HepG2 (cell line): ENCODE measurements around the gene MUL1. TPM values are rescaled to one million over a fixed set of nuclear protein-coding genes. Genes with fewer than 3 reads are reported as not detected.

ENCODE experiments used
- FOSL2 ChIP-seq: sonication (generic); formaldehyde crosslinking; IDR thresholded peaks from 2 replicates; pipeline ENCODE4 v1.4.0; 2020; ENCODE audit warnings: missing genetic modification reagents
- FOXO1 ChIP-seq: sonication (generic); formaldehyde crosslinking; IDR thresholded peaks from 2 replicates; pipeline ENCODE4 v1.4.0; 2020; ENCODE audit warnings: missing genetic modification reagents
- HIC2 ChIP-seq: sonication (generic); formaldehyde crosslinking; IDR thresholded peaks from 2 replicates; pipeline ENCODE4 v1.9.0; 2022; ENCODE audit warnings: low read depth, missing genetic modification reagents
- HOXA3 ChIP-seq: sonication (generic); formaldehyde crosslinking; IDR thresholded peaks from 2 replicates; pipeline ENCODE4 v1.5.0; 2020; ENCODE audit warnings: missing genetic modification reagents
- KLF12 ChIP-seq: sonication (generic); formaldehyde crosslinking; IDR thresholded peaks from 2 replicates; pipeline ENCODE4 v1.4.0; 2020; ENCODE audit warnings: missing genetic modification reagents, borderline replicate concordance
- MAZ ChIP-seq, 2 experiments: sonication (generic) in 1 of 2; formaldehyde crosslinking in 1 of 2; IDR thresholded peaks; 2 replicates each; pipeline versions ENCODE4 v1.5.0 to v1.6.1; 2012 to 2020; ENCODE audit warnings: low read depth in 2 of 2, mild to moderate bottlenecking in 2 of 2, borderline replicate concordance in 1 of 2, improper control_type of control experiment in 1 of 2, low read length in 1 of 2, missing genetic modification reagents in 1 of 2, moderate library complexity in 1 of 2
- MED1 ChIP-seq: sonication (generic); formaldehyde crosslinking; IDR thresholded peaks from 2 replicates; pipeline ENCODE4 v1.4.0; 2020; ENCODE audit warnings: missing genetic modification reagents
- NFYB ChIP-seq: sonication (generic); formaldehyde crosslinking; IDR thresholded peaks from 2 replicates; pipeline ENCODE4 v1.4.0; 2020; ENCODE audit warnings: missing genetic modification reagents
- NPAS2 ChIP-seq: sonication (generic); formaldehyde crosslinking; IDR thresholded peaks from 2 replicates; pipeline ENCODE4 v1.8.0; 2022; ENCODE audit warnings: mild to moderate bottlenecking, missing genetic modification reagents, borderline replicate concordance
- RELA ChIP-seq: sonication (generic); formaldehyde crosslinking; IDR thresholded peaks from 2 replicates; pipeline ENCODE4 v1.4.0; 2020; ENCODE audit warnings: missing genetic modification reagents
- SKI ChIP-seq: fragments of 450-650 bp; IDR thresholded peaks from one replicate; pipeline ENCODE4 v1.6.1; 2018; ENCODE audit warnings: mild to moderate bottlenecking; ENCODE audit not compliant: partially characterized antibody
- ZBTB10 ChIP-seq: sonication (generic); formaldehyde crosslinking; IDR thresholded peaks from 2 replicates; pipeline ENCODE4 v1.4.0; 2020; ENCODE audit warnings: missing genetic modification reagents, borderline replicate concordance
- ZBTB42 ChIP-seq: sonication (generic); formaldehyde crosslinking; IDR thresholded peaks from 2 replicates; pipeline ENCODE4 v1.5.0; 2020; ENCODE audit warnings: mild to moderate bottlenecking, missing genetic modification reagents
- ZEB1 ChIP-seq: IDR thresholded peaks from 2 replicates; pipeline ENCODE4 v1.6.1; 2012; ENCODE audit warnings: mild to moderate bottlenecking, low read depth, inconsistent platforms; ENCODE audit not compliant: insufficient replicate concordance
- ZNF101 ChIP-seq: sonication (generic); formaldehyde crosslinking; IDR thresholded peaks from 2 replicates; pipeline ENCODE4 v1.4.0; 2020; ENCODE audit warnings: mild to moderate bottlenecking, low read depth, missing genetic modification reagents, borderline replicate concordance
- ZNF232 ChIP-seq: sonication (generic); formaldehyde crosslinking; IDR thresholded peaks from 2 replicates; pipeline ENCODE4 v1.4.0; 2020; ENCODE audit warnings: missing genetic modification reagents, borderline replicate concordance
- ZNF503 ChIP-seq: sonication (generic); formaldehyde crosslinking; IDR thresholded peaks from 2 replicates; pipeline ENCODE4 v1.4.0; 2020; ENCODE audit warnings: missing genetic modification reagents
- ZNF639 ChIP-seq: conservative IDR thresholded peaks from 2 replicates; pipeline ENCODE4 v1.6.1; 2018; ENCODE audit warnings: missing genetic modification reagents
- ZNF660 ChIP-seq: sonication (generic); formaldehyde crosslinking; IDR thresholded peaks from 2 replicates; pipeline ENCODE4 v1.5.1; 2020; ENCODE audit warnings: mild to moderate bottlenecking, low read depth, missing genetic modification reagents, borderline replicate concordance
- polyA plus RNA-seq, 8 experiments: library from polyadenylated mRNA; depleted of rRNA in 3 of 8; stranded (reverse) in 7 of 8; unstranded in 1 of 8; fragments of >200 nt; fragmentation: Illumina TruSeq in 4 of 8; extraction: Trizol in 4 of 8; gene quantifications; 2 replicates each; pipeline versions ENCODE4 v1.2.1 to v1.2.3, GENCODE V29; 2011 to 2016; ENCODE audit warnings: low read depth in 4 of 8, missing spikeins in 1 of 8, mixed read lengths in 1 of 8; ENCODE audit not compliant: insufficient read depth in 1 of 8
- total RNA-seq, 5 experiments: library from RNA; depleted of rRNA; stranded (reverse); fragments of >200 nt; fragmentation: Illumina TruSeq; extraction: Trizol; gene quantifications; 2 replicates each; pipeline ENCODE4 v1.2.3, GENCODE V29; 2016; ENCODE audit warnings: low read depth in 1 of 5
- TF ChIP-seq, protein P1 (sequence below): sonication (generic); formaldehyde crosslinking; IDR thresholded peaks from 2 replicates; pipeline ENCODE4 v1.8.1; 2023; ENCODE audit warnings: mild to moderate bottlenecking, moderate library complexity, missing genetic modification reagents

The MUL1 gene
- total and polyA plus RNA-seq, 2 of the 13 experiments (the other 11 are each of a cell fraction or from before 2014, with no cell fraction given): 21.5 to 26.5 TPM

GRCh38 chr1:20480243-20480944 is 27.6 kb downstream of the MUL1 start (continued):
- TF ChIP-seq ZBTB10 (CRISPR knock-in tag) (no peak; the same call in 1 of the 2 replicates), NPAS2 (CRISPR knock-in tag) (no peak), MED1 (CRISPR knock-in tag) (peak; percentile 96), HIC2 (CRISPR knock-in tag) (no peak; the same call in 1 of the 2 replicates), SKI (peak; percentile 87), KLF12 (CRISPR knock-in tag) (no peak), HOXA3 (CRISPR knock-in tag) (peak; percentile 86), RELA (CRISPR knock-in tag) (no peak), MAZ (IDR thresholded peaks at IDR 0.05; ENCODE audit: borderline replicate concordance, low read depth, low read length) (peak; percentile 68; the same call in 1 of the 2 replicates), MAZ (CRISPR knock-in tag; IDR thresholded peaks at IDR 0.05; ENCODE audit: low read depth) (peak; percentile 51; the same call in 1 of the 2 replicates), ZNF503 (peak; percentile 86), ZEB1 (no peak), ZNF660 (CRISPR knock-in tag) (no peak), ZBTB42 (CRISPR knock-in tag) (no peak), NFYB (CRISPR knock-in tag) (no peak), FOSL2 (CRISPR knock-in tag) (peak; percentile 89), FOXO1 (CRISPR knock-in tag) (peak; percentile 80), ZNF101 (no peak), ZNF639 (CRISPR knock-in tag) (no peak), ZNF232 (CRISPR knock-in tag) (no peak)
- TF ChIP-seq, protein P1, sequence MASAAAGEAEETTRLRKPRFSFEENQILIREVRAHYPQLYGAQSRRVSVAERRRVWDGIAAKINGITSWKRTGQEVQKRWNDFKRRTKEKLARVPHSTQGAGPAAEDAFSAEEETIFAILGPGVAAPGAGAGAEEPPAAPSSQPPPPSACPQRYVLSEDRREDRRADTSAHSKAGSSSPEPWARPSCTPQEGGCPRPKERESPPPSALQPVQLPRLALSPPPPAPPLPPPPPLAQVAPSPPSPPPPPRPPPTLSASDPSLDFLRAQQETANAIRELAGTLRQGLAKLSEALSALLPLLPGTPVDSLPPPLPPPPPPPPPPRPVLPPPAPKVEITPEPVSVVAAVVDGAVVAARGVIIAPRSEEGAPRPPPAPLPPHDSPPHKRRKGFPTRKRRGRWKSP: no peak
